RPMI8226 (cell line): ENCODE measurements around the gene PIM3.

Source experiments
- DNase-seq: peaks from one replicate; pipeline ENCODE4 v3.0.0-alpha.2; 2015

Gene PIM3

DNA sequence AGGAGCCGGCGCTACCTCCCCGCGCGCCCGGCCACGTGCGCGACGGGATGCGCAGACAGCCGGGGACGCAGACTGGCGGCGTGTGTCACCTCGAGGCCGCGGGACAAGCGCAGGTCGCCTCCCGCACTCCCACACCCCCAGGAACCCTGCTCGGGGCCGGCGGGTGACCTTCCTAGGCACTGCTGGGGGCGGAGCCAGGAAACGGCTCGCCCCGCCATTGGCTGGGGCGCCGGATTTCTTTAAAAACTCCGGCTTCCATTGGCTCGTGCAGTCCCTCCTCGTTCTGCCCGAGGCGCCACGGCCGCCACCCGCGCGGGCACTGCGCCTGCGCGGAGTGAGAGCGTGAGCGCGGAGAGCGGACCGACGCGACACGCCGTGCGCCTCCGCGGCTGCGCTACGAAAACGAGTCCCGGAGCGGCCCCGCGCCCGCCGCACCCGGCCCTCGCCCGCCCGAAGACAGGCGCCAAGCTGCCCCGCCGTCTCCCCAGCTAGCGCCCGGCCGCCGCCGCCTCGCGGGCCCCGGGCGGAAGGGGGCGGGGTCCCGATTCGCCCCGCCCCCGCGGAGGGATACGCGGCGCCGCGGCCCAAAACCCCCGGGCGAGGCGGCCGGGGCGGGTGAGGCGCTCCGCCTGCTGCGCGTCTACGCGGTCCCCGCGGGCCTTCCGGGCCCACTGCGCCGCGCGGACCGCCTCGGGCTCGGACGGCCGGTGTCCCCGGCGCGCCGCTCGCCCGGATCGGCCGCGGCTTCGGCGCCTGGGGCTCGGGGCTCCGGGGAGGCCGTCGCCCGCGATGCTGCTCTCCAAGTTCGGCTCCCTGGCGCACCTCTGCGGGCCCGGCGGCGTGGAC lies at the start of gene PIM3:
Gene PIM3 (plus strand): TSS at position 614 of the 846 bp plus-strand sequence. CDS start 176 bp downstream, at position 790.
- peak; percentile 99 for DNase-seq

DNA sequence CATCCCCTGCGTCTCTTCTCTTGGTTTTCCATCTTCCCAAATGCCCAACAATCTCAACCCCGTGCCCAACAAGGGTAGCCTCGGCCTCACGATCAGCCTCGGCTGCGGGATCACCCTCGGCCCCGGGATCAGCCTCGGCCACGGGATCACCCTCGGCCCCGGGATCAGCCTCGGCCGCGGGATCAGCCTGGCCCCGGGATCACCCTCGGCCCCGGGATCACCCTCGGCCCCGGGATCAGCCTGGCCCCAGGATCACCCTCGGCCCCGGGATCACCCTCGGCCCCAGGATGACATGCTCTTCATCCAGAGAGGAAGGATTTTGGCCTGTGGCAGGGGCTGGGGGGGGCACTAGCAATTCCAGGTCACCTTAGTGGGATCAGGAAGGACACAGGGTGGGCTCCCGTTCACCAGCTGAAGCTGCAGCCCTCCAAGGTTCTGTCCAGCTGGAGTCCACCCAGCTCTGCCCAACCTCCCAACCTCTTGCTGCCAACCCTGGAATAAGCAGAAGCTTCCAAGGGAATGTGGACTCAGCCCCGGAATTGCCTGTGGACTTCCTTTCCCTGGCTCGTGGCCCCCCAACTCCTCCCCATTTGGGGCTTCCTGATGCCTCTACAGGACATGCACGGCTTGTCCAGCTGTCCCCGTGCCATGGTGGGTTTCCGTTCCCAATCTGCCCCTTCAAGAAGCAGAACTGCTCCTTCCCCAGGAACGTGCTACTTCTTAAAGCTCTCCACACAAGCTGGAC lies 48.5 kb upstream of the PIM3 start:
- DNase-seq = no peak

DNA sequence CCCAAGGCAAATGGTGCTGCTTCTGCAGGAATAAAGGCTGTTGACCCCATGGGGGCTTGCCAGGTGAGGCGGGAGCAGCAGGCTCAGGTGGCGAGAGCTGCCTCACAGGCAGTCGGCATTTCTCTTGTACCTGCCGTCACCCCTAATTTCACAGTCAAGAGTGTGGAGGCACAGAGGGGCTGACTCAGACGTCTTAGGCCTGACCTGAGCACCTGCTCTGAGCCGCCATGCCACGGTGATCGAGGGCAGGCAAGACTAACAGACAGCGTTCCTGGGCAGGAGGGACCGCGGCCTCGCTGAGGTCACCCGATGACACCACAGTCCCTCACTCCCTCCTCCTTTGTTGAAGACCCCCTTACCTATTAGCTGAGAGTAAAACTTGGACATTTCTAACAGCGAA lies 47.5 kb upstream of the PIM3 start:
- DNase-seq = no peak

DNA sequence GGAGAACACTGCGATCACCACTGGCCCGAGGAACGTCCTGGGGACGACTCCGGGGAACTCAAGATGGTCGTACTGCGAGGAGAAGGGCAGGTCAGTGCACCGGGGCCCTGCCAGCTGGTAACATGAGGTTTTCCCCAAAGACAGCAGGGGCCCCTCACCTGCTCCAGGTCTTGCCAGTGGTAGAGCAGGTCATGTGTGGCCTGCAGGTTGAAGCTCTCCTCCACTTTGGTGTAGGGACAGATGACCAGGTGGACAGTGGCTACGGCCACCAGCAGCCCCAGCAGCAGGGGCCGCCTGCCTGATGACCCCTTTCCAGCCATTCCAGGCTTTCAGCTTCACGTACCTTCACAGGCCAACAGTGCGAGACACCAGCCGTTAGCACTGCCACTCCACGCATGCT lies 47.1 kb upstream of the PIM3 start:
- no peak for DNase-seq

DNA sequence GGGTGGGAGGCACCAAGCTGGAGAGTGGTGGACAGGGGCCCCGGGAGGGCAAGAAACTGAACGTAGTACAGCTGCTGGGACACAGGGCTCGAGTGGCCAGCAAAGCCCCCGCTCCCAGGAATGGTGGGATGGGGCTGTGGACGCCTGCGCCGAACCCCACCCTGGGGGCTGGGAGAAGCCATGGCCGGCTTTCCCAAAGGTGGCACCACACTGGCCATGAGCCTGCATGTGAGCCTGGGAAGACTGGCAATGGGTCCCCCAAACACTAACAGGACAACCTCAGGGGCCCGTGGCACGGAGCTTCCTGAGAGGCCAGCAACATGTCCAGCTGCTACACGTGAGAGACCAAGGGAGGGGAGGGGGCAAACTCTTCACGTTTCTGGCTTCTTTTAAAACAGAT lies 46.3 kb upstream of the PIM3 start:
- no peak for DNase-seq

DNA sequence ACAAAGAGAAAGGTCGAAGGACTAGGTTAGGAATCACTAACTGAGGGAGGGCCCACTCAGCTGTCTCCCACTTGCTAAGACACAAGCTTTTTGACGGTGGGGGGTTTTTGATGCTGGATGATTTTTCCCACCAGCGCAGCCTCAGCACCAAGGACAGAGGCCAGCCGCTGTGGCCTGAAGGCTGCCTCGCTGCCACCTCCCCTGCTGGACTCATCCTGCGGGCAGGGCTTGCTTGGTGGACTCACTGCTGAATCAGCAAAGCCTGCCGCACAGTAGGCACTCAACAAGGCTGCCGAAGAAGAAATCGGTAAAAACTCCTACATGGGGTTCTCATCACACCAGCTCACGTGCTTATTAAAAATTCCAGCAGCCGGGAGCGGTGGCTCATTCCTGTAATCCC lies 45.0 kb upstream of the PIM3 start:
- DNase-seq = no peak

DNA sequence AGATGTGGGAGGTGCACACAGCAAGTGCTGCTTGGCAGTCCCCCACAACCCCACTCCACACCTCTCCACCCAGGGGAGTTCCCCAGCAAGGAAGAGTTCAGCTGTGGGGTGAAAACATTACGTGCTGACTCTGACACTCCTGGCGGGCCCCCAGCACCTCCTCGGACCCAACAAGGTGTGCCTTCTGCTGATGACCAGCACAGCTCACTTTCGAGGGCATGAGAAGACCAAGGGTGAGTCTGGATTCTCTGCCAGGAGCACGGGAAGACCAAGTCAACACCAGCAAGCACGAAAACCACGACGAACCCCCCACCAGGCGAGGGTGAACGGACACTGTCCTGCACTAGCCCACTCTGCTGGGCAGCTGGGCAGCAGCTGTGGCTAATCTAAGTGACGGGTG lies 43.7 kb upstream of the PIM3 start:
- no peak for DNase-seq

DNA sequence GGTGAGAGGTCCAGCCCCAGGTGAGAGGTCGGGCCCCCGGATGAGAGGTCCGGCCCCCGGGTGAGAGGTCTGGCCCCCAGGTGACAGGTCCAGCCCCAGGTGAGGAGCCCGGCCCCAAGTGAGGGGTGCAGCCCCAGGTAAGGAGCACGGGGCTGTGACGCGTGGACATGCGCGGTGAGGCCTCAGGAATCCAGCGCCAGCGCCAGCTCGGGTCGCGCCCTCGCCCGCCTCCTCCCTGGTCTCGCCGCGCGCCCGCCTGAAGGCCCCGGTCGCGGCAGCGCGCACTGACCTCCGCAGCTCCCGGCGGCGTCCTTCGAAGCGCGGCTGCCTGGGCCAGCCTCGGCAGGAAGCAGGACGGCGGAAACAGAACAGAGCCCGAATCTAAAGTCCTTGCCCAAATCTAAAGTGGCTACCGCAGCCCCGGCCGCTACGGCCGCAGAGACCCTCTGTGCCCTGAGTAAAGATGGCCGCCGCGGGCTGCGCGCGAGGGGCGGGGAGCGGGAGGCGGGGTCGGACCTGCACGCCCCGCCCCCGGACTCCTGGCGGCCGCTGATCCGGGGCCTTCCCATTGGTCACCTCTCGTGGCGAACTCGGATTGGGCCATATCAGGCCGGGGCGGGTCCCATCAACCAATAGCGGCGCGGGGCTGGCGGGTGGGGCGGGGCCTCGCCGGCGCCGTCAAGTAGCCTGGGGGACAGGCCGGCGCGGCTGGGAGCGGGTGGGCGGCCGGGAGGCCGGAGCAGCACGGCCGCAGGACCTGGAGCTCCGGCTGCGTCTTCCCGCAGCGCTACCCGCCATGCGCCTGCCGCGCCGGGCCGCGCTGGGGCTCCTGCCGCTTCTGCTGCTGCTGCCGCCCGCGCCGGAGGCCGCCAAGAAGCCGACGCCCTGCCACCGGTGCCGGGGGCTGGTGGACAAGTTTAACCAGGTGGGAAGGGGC lies 42.3 kb upstream of the PIM3 start, which contains the start of the genes ALG12 and CRELD2:
Gene ALG12 (minus strand): TSS at position 465 of the 937 bp plus-strand sequence. CDS start 4,673 bp downstream, outside the sequence.
Gene CRELD2 (plus strand): TSS at position 661 of the 937 bp plus-strand sequence. CDS start 136 bp downstream, at position 797.
- peak; percentile 97 for DNase-seq

DNA sequence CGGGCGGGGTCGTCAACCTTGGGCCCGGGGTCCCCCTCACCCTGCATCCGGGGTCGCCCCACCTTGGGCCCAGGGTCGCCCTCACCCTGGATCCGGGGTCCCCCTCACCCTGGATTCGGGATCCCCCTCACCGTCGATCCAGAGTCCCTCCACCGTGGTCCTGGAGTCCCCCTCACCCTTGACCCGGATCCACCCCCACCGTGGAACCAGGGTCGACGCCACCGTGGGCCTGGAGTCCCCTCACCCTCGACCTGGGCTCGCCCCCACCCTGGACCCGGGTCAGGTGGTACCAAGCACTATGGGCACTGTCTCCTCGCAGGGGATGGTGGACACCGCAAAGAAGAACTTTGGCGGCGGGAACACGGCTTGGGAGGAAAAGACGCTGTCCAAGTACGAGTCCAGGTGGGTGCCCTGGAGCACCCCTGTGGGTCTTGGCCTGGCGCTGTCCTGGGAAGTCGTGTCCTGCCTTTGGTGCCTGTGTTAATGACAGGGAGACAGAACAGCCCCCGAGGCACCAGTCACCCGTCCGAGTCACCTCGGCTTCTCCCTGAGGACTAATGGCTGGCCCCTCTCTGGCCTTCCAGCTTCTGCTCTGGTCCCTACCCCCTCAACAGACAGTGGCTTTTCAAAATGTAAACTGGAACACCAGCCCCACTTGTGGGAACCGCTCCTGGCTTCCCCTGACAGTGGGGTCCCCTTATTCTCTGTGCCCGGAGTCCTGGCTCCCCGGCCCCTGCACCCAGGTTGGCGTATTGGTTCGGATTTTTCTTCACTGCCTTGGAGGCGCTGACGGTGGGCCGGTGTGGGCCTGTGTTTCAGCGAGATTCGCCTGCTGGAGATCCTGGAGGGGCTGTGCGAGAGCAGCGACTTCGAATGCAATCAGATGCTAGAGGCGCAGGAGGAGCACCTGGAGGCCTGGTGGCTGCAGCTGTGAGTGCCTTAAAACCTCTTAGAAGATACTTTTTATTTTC lies 41.4 kb upstream of the PIM3 start:
- no peak for DNase-seq

DNA sequence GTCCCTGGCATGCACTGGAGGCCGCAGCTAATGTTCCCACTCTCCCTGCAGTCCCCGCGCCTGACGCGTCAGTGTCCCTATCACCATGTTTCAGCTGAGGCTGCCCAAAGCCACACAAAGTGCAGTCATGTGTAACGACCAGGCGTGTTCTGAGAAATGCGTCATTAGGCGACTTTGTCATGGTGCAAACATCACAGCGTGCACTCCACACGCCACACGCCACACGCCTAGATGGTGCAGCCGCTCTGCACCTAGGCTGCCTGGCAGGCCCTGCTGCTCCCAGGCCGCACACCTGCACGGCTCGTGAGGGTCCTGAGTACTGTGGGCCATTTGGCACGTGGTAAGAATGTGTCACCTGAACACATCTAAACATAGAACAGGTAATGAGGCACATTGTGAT lies 39.7 kb upstream of the PIM3 start:
- no peak for DNase-seq

DNA sequence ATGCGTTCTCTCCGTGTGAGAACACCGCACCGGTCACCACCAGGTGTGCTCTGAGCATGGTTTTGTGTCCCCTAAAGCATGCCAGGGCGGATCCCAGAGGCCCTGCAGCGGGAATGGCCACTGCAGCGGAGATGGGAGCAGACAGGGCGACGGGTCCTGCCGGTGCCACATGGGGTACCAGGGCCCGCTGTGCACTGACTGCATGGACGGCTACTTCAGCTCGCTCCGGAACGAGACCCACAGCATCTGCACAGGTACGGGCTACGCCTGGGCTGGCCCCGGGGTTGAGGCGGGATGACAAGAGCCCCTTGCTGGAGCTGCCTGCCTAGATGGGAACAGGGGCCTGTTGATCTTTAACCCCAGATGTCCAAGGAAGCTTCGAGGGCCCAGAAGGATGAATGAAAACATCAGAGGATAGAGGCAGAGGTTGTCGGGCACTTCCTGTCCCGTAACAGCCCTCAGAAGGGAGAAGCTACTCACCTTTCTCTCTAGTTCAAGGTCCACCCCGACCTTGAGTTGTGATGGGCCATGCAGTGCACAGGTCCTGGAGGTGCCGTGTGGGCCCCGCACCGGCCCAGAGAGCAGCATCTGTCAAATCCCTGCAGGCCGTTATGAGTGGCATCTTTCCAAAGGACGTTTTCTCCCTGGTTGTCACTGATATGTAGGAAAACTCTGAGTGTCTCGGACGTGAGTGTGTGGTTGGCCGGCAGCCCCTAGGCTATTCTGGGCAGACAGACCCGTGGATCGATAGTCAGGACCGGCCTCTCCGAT lies 38.9 kb upstream of the PIM3 start:
- no peak for DNase-seq

DNA sequence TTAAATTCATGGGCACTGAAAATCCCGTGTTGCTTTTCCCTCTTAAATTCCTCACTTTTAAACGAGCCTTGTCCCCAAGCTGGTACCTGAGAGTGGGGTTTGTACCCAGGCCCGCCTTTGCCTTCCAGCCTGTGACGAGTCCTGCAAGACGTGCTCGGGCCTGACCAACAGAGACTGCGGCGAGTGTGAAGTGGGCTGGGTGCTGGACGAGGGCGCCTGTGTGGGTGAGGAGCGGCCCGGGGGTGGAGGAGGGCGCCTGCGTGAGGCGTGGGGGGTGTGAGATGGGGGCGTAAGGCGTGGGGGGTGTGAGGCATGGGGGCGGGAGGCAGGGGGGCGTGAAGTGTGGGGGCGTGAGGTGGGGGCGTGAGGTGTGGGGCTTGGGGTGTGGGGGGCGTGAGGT lies 38.1 kb upstream of the PIM3 start:
- DNase-seq = no peak

DNA sequence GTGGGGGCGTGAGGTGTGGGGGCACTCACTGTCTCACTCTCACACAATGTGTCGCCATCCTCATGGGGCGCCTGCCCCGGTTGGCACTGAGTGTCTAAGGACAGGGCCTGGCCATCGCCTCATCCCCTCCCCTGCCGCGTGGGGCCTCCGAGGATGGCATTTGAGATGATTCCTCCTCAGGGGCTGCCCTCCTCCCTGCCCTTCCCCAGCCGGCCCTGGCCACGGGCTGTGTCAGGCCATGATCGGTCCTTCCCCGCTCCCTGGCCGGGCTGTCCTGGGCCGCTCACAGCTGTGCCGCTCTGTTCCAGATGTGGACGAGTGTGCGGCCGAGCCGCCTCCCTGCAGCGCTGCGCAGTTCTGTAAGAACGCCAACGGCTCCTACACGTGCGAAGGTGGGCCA lies 37.6 kb upstream of the PIM3 start:
- DNase-seq = no peak

DNA sequence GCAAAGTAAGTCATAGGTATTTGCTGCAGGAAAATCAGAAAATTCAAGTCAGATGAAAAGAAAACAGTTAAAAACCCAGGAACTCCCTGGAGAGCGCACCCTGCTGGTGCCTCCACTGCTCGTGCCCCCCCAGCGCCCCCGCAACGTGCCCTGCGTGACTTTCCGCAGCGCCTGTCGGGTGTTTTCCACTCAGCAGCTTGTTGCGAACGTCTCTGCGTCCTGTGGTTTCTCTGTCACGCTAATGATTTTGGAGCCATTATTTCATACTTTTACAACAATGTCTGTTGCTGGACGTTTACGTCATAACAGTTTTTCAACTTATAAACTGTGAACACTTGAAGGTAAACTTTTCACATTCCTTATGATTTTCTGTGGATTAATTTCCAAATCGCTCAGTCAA lies 37.1 kb upstream of the PIM3 start:
- DNase-seq = no peak

DNA sequence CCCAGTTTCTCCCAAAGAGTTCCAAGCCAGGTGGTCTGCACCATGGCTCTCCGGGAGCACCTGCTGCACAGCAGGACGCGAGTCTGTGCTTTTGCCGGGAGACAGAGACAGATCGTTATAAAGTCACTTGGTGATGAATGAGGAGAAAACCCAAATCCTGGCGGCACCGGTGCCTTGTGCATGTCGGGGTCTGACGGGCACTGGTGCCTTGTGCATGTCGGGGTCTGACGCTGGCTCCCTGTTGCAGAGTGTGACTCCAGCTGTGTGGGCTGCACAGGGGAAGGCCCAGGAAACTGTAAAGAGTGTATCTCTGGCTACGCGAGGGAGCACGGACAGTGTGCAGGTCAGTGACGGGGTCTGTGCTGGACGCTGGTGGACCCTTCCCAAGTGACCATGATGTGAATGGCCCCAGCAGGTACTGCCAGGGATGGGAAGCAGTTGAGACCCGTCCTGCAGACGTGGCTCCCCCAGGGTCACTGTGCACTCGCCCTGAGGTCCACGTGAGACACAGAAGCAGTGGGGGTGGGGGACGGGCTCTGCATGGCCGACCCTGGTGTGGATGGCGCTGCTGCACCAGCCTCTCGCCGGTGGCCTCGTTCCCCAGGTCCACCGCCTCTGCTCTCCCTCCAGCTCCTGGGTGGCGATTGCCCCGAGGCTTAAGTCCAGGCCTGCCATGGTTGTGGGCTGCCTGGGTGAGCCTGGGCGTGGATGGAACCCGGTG lies 36.3 kb upstream of the PIM3 start:
- DNase-seq = no peak

DNA sequence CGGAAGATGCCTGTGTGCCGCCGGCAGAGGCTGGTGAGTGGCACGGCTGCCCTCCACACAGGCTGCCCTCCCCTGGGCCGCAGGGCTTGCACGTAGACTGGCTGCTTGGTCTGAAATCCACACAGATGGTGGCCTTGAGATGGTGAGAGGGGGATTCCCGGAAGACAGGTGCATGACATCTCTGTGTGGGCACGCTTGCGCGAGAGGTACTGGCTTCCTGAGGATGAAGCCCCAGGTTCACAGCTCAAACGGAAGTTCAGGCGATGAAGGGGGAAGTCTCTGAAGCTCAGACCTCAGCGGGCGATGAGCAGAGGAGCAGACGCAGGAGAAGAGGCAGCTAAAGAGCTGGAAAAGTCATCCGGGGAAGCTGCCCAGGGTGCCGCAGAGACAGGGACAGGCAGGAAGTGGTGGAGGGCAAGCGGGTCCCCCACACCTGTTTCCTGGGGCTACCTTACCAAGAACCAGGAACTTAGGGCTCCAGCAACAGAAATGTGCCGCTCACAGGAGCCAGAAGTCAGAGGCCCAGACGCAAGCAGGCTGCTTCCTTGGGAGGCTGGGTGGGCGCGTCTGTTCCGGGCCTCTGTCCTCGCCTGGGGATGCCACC lies 34.9 kb upstream of the PIM3 start:
- DNase-seq = no peak

DNA sequence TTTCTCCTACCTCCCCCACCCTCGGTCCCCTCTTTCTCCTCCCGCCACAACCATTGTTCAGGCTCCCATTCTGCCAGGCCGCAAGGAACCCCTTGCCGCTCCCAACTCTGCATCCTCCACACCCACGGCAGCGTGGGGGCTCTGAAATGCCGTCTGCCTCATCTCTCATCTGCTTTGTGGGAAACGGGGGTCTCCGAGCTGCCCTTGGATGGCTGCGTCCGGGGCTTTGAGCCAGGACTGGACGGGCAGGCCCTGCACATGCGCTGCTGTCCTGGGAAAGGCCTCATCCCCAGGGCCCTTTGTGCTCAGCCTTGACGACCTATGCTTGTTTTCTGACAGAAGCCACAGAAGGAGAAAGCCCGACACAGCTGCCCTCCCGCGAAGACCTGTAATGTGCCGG lies 33.7 kb upstream of the PIM3 start:
- no peak for DNase-seq

DNA sequence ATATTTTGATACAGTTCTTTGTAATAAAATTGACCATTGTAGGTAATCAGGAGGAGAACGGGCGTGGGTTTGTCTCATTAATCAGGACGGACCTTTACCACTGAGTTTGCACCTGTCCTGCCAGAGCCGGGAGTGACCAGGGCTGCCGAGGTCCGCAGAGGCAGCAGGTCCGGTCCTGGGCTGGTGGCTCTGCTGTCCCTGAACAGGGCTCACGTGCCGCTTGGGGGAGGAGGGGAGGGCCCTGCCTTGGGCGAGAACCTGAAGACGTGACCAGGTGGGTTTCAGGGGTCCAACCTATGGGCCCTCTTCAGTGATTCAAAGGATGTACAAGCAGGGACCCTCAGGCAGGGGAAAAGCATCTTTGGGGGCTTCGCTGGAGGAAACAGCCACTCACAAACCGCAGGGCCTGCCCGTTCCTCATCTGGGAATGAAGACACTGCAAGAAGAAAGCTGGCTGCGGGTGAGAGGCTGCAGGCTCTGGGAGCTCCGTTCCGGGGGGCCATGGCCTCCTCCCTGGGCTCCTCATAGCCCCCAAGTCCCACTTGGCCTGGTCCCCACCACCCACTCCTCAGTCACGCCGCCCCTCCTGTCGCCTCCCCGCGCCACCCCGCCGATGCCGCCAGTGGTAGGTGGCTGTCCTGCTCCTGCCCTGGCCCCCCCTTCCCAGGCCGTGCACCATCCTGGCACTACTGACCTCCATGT lies 32.9 kb upstream of the PIM3 start:
- DNase-seq = no peak

DNA sequence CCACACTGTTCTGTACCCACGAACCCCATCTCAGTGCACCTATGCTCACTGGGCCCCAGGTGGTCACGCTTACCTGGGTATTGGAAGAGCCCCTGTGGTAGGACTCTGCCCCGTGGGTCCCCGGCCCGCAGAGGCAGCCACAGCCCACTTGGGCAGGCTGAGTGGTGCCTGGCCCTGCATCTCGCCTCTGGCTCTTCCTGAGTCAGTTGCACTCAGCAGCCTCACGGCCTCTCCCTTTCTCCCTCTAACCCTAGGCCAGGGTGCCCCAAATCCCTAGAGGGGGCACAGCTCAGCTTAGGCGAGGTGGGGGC lies 32.4 kb upstream of the PIM3 start:
- DNase-seq = no peak
